Measurements from ENCODE around the gene CLEC3B.
"Not testable (repeated sequence)": the region's sequence is repeated elsewhere in the genome, so short reads cannot be mapped to it uniquely, and the experiment has no call there.

Gene CLEC3B

DNA sequence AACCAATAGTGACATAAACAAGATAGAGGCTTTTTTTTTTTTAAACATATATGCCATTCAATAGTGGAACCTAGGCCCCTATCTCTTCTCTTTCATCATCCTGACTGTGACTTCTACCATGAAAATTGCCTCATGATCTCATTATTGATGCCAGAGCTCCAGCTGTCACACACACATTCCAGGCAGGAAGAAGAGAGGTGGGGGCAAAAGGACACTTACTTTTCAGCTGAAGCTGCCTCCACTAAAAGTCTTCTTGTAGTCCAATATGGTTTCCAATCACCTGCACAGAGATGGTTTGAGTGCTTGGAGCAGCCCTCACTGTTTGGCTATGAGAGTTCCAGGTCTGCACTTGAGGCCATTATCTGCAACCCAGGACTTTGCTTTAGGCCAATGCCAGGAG lies 45.0 kb downstream of the CLEC3B start:
- no peak for DNase-seq

DNA sequence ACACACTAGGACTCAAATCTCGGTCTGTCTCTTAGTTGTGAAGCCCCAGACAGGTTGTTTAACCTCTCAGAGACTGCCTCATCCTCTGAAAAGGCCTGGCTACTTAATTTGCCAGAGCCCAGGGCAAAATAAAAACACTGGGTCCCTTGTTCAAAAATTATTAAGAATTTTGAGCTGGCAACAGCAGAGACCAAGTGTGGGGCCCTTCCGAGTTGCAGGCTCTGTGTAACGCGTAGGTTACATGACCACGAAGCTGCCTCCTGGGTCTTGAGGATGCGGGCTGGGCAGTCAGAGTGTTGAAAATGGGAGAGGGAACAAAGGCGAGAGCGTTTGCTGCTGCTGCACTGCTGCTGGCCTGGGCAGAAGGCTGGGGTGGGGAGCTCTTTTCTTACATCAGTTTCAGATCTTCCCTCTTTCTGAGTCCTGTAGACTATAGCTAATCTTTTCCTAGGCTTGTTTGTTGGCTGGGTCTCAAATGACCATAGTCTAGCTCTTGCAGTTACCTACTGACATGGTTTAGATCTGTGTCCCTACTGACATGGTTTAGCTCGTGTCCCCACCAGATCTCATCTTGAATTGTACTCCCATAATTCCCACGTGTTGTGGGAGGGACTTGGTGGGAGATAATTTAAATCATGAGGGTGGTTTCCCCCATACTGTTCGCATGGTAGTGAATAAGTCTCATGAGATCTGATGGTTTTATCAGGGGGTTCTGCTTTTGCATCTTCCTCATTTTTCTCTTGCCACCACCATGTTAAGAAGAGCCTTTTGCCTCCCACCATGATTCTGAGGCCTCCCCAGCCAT lies 49.9 kb downstream of the CLEC3B start:
- no peak for DNase-seq

DNA sequence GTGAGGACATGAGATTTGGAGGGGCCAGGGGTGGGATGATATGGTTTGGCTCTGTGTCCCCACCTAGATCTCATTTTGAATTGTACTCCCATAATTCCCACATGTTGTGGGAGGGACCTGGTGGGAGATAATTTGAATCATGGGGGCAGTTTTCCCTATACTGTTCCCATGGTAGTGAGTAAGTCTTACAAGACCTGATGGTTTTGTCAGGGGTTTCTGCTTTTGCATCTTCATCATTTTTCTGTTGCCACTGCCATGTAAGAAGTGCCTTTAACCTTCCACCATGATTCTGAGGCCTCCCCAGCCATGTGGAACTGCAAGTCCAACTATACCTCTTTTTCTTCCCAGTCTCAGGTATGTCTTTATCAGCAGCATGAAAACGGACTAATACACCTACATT lies 52.2 kb downstream of the CLEC3B start:
- not testable (repeated sequence) for DNase-seq

DNA sequence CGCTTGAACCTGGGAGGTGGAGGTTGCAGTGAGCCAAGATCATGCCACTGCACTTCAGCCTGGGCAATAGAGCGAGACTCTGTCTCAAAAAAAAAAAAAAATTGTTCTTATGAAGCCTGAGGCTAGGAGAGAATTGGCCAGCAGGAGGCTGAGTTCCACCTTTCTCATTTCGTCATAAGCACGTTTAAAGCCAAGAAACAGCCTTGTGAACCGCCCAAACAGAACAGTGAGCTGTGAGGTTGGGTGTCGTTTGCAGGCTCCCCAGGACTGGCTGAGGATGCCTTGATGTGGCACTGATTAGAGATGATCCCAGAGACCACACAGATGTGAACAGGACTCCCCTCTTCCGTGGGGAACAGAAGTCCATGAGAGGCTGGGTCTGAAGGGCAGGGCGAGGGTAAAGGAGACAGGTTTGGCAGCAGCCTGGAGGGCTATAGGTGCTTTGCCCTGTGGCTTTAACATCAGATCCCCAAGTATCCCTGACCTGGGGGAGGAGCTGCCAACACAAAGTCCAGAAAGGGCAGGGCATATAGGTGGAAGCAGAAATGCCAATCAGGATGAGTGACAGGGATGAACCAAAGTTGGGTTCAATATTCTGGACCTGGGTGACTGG lies 52.9 kb downstream of the CLEC3B start:
- no peak for DNase-seq

DNA sequence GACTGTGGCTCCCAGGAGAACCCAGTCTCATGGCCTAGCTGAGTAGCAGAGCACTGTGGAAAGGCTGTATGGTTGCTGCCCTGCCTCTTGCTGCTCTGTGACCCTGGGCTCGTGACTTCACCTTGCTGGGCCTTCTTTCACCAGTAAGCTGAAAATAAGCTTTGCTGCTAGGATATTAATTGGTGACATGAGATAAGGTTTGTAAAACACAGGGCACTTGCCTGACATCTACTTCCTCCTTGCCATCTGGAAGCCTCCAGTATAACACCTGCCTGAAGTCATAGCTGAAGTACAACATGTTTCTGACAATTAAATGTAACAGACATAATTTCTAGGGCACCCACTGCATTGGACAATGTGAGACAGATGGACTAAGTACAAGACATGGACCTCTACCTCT lies 53.6 kb downstream of the CLEC3B start:
- DNase-seq: no peak

DNA sequence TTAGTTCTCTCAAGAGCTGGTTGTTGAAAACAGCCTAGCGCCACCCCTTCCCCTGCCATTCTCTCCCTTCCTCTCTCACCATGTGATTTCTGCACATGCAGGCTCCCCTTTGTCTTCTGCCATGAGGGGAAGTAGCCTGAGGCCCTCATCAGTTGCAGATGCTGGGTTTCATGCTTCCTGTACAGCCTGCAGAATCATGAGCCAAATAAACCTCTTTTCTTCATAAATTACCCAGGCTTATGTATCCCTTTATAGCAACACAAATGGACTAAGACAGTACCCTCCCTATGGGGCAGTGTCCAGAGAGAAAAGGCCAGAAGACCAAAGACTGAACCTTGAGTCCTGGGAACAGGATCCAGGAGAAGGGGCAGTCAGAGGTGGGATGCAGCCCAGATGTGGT lies 54.7 kb downstream of the CLEC3B start:
- DNase-seq: no peak

DNA sequence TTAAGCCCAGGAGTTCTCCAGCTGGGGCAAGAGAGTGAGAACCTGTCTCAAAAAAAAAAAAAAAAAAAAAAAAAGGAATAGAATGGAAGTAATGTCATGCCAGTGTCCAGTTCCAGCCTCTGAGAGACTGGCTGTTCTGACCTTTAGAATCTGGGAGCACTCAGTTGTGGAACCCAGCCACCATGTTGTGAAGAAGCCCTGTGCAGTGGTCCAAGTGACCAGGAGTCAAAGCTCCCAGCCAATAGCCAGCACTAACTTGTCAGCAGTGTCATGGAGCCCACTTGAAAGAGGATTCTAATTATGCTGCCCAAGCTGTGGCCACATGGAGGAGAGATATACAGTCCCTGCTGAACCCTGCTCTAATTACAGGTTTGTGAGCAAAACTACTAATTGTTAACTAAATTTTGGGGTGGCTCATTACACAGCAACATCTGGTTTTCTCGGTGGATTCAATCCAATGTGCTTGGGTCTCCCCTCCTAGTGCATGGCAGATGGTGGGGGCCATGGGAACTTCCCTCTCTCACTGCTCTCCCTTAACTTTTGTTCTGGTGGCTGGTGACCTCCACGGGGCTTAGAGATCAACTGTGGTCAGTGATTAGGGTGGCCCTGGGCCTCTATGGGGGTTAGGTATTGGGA lies 55.5 kb downstream of the CLEC3B start:
- DNase-seq: no peak

DNA sequence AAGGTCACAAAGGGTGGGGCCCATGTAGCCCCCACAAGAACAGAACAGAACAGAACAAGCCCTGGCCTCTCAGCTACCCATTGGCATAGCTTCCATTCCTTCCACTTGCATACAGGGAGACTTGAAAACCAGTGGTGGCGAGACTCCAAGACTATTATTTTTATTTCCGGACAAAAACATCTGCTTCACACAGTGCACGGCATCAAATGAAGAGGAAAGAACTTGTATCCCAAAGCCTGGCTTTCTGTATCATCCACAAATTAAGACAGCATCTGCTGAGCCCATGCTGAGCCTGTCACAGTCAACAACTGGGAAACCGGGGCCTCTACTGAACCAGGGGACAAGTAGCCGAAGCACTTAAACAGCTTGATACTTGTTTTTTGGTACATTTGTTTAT lies 56.0 kb downstream of the CLEC3B start:
- DNase-seq: no peak

DNA sequence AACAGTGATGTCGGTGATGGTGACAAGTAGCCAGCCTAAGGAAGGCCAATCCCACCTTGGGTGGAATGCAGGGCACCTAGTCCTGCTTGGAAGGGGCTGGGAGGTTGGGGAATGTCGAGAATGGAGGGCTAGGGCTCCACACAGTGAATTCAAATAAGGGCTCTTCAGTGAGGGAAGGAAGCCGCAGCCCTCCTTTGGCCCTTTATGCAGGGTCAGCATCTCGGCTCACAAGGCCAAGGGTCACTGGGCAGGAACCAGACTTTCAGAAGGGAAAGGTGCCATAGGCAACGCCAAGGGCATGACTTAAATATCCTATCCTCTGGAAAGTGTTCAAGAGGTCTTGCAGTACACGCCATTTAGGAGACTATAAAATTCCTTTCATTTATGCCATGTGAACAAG lies 56.9 kb downstream of the CLEC3B start:
- DNase-seq: no peak

DNA sequence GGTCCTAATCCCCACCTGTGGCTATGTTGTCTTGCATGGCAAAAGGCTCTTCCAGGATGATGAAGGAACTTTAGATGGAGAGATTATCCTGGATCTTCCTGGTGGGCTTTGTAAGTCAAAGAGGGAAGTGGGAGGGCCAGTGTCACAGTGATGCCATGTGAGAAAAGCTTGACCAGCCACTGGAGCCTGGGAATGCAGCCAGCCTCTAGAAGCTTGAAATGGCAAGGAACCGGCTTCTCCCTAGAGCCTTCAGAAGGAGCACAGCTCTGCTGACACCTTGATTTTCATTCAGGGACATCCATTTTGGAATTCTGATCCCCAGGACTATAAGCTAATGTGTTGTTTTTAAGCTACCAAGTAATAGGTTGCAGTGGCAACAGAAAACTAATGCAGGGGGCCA lies 58.3 kb downstream of the CLEC3B start:
- no peak for DNase-seq

DNA sequence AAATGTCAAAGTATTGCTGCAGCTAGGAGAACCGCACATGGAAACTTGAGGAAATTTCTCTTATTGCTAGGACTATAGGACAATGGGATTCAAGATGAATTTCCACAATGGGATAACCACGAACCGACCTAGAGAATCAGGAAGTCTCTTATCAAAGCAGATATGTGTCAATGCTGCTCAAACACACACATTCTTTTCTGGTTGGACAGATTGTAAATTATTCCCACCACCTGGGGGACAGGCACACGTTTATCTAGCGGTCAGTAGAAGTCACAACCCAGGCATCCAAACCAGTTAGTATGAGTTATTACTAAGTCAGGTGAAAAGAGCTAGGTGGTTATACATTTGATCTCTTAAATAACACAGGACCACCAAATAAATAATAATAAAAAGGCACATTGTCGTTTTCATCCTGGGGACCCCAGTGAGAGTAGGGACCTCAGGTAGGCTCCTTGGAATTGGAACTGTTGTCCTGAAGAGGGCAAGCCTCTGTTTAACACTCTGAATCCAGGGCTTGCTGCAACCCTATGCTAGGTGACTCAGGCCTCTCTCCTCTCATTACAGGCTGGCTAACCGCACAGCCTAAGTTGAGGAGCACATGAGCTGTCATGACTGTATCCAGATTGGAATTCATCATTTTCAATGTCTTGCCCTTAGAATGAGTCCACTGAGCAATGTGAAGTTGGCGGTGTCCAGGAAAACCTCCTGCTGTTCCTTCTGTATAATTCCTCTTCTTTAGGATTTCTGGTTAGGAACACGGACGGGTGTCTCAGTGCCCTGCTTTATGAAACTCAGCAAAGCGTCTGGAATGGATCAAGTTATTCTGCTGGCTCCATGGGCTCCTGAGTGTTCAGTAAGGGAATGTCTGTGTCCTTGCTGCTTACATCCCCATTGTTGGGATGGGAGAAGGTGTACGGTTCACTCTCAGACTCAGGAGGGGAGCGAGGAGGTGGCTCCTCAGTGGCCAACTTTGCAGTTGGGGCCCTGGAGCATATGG lies 59.0 kb downstream of the CLEC3B start:
- DNase-seq: no peak
